Dedifferentiated amniotic fluid mesenchymal stem cell (primary cell): ENCODE data around the gene ADAMTS1.
A peak's percentile ranks its signal among the peaks of the same experiment; 100 is the strongest.

Experiments used
- DNase-seq: peaks from one replicate; pipeline ENCODE4 v3.0.0-alpha.2; 2016; ENCODE audit errors: extremely low spot score

The ADAMTS1 gene

GRCh38 chr21:26812173-26812572, 33.0 kb downstream of the ADAMTS1 start:
- DNase-seq = no peak

GRCh38 chr21:26811482-26811881, 33.7 kb downstream of the ADAMTS1 start:
- DNase-seq = no peak

- no peak for DNase-seq
Observed at GRCh38 chr21:26810676-26811415, 34.4 kb downstream of the ADAMTS1 start.

- no peak for DNase-seq
Observed at GRCh38 chr21:26810266-26810665, 34.9 kb downstream of the ADAMTS1 start.

GRCh38 chr21:26809745-26810144, 35.5 kb downstream of the ADAMTS1 start:
- no peak for DNase-seq

GRCh38 chr21:26806801-26807295, 38.4 kb downstream of the ADAMTS1 start:
- DNase-seq = no peak

GRCh38 chr21:26804895-26805609, 40.2 kb downstream of the ADAMTS1 start:
- no peak for DNase-seq

GRCh38 chr21:26801498-26801897, 43.7 kb downstream of the ADAMTS1 start:
- DNase-seq = peak; percentile 84

- peak; percentile 49 for DNase-seq
Observed at GRCh38 chr21:26800970-26801431, 44.2 kb downstream of the ADAMTS1 start.

- no peak for DNase-seq
Observed at GRCh38 chr21:26800455-26800854, 44.8 kb downstream of the ADAMTS1 start.

- DNase-seq = no peak
Observed at GRCh38 chr21:26800001-26800400, 45.2 kb downstream of the ADAMTS1 start.

- DNase-seq = no peak
Observed at GRCh38 chr21:26798856-26799751, 46.1 kb downstream of the ADAMTS1 start.

GRCh38 chr21:26797878-26798456, 47.2 kb downstream of the ADAMTS1 start:
- no peak for DNase-seq

- peak; percentile 79 for DNase-seq
Observed at GRCh38 chr21:26795866-26796329, 49.3 kb downstream of the ADAMTS1 start.

- no peak for DNase-seq
Observed at GRCh38 chr21:26795412-26795805, 49.8 kb downstream of the ADAMTS1 start.

GRCh38 chr21:26794597-26795411, 50.4 kb downstream of the ADAMTS1 start:
- DNase-seq = no peak

- DNase-seq = no peak
Observed at GRCh38 chr21:26790296-26790695, 54.9 kb downstream of the ADAMTS1 start.

- DNase-seq = no peak
Observed at GRCh38 chr21:26788790-26789189, 56.4 kb downstream of the ADAMTS1 start.
